Left lung (tissue), 10 donors: Measurements from ENCODE around the gene DCP1B. TPM values are rescaled to one million over a fixed set of nuclear protein-coding genes. Genes with fewer than 3 reads are reported as not detected.

ENCODE experiments used
- ATAC-seq: fragments of 200-7000 bp; cut with Tn5 transposase; one replicate; pipeline ENCODE4 v1.9.1; 2020; ENCODE audit warnings: moderate library complexity
- DNase-seq, 4 donors: peaks; one replicate each; pipeline ENCODE4 v3.0.0-alpha.2; 2013 to 2020
- H3K27ac ChIP-seq, 2 donors: fragments of 200-600 bp; sonication (generic) in 1 of 2; one replicate each; pipeline versions ENCODE4 v1.5.0 to v1.8.0; 2020 to 2021
- H3K27me3 ChIP-seq, 2 donors: fragments of 200-600 bp; sonication (generic) in 1 of 2; one replicate each; pipeline versions ENCODE4 v1.5.0 to v1.8.0; 2020 to 2021
- H3K36me3 ChIP-seq, 2 donors: fragments of 200-600 bp; sonication (generic) in 1 of 2; one replicate each; pipeline versions ENCODE4 v1.5.0 to v1.8.0; 2020 to 2021
- H3K4me1 ChIP-seq, 2 donors: fragments of 200-600 bp; one replicate each; pipeline ENCODE4 v1.8.0; 2021
- H3K4me3 ChIP-seq, 2 donors: fragments of 200-600 bp; sonication (generic) in 1 of 2; one replicate each; pipeline versions ENCODE4 v1.5.0 to v1.8.0; 2020 to 2021; ENCODE audit warnings: mild to moderate bottlenecking in 1 of 2
- H3K9me3 ChIP-seq, 2 donors: fragments of 200-600 bp; sonication (generic) in 1 of 2; one replicate each; pipeline versions ENCODE4 v1.5.0 to v1.8.0; 2020 to 2021
- CTCF ChIP-seq, 2 donors: fragments of 200-600 bp; sonication (generic) in 1 of 2; IDR thresholded peaks; one replicate each; pipeline versions ENCODE4 v1.5.0 to v1.8.0; 2021; ENCODE audit warnings: antibody characterized with exemption in 2 of 2
- intact Hi-C, 2 donors: fragments of 100-400 bp; cut with DNase I; formaldehyde crosslinking; loops; one replicate each; pipeline versions ENCODE4 v1.11.2 to v1.14.2; 2022
- polyA plus RNA-seq, 6 donors: library from polyadenylated mRNA; unstranded; fragments of 120-200 nt; gene quantifications; one replicate each; pipeline ENCODE4 v1.2.1, GENCODE V29; 2013; ENCODE audit not compliant: insufficient read length in 6 of 6
- total RNA-seq, 2 donors: library from RNA; stranded (reverse); fragmentation: NEBNext Ultra II Directional; extraction: Animal tissue kit (Norgen Biotek cat#: 25700); gene quantifications; one replicate each; pipeline ENCODE4 v1.2.1, GENCODE V29; 2021
- donor health status: DM: no; HTN: yes; CAD: no.
- donor health status: DM: no; HTN: no; CAD: no.

The DCP1B gene
- total and polyA plus RNA-seq, 8 donors = 9.8 to 33.4 (median 28.5) TPM

DNA sequence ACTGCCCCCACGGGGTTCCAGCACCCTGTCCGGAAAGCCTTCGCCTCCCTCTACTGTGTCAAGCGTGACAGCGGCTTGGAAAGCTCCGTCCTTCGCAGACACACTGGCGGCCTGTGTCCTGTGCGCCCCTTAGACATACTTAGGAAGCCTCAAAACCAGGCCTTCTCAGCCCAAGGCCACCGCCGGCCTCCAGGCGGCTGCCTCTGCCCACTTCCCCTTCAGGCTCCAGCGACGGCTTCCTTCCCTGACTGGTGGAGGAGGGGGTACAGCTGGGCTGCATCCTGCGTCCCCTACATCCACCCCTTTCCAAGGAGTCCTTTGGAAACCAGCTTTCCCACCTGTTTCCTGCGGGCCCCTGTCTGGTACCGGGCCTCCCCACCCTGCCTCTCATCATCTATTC is 83.3 kb downstream of the DCP1B start:
- Histone ChIP-seq H3K36me3 (no peaks in the 10 kb centered on the region), H3K27ac (no peak overlapping the region), H3K27me3 (peaks cover 0 to 40% of the 10 kb centered on the region in 2 donors), H3K4me3 (no peak overlapping the region), H3K9me3 (no peaks in the 10 kb centered on the region), H3K4me1 (peaks cover 0 to 19% of the 10 kb centered on the region in 2 donors)
- intact Hi-C loops = no loop called here
- DNase-seq = peak in 2 of 4 donors; percentile 70 to 92
- peak; percentile 43 for ATAC-seq
- TF ChIP-seq CTCF (IDR thresholded peaks at IDR 0.05) = no peak

DNA sequence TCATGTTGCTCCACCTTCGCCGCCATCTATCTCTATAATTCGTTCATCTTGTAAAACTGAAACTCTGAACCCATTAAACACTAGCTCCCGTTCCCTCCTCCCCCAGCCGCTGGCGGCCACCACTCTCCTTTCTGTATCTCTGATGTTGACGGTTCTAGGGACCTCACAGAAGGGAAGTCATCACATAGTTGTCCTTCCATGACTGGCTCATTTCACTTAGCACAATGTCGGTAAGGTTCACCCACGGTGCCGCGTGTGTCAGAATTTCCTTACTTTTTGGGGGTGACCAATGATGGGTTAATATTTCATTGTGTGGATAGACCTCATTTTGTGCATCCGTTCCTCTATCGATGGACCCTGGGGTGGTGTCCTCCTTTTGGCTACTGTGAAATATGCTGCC is 83.8 kb downstream of the DCP1B start:
- Histone ChIP-seq H3K4me3 (no peak overlapping the region), H3K27me3 (peaks cover 0 to 39% of the 10 kb centered on the region in 2 donors), H3K9me3 (no peaks in the 10 kb centered on the region), H3K27ac (no peak overlapping the region), H3K4me1 (peaks cover 0 to 19% of the 10 kb centered on the region in 2 donors), H3K36me3 (no peaks in the 10 kb centered on the region)
- DNase-seq (no peak), ATAC-seq (no peak)
- intact Hi-C loops = no loop called here
- TF ChIP-seq CTCF (IDR thresholded peaks at IDR 0.05) = no peak

- Histone ChIP-seq H3K4me3 (no peak overlapping the region), H3K36me3 (no peaks in the 10 kb centered on the region), H3K27me3 (peaks cover 0 to 33% of the 10 kb centered on the region in 2 donors), H3K27ac (no peak overlapping the region), H3K4me1 (peaks cover 0 to 19% of the 10 kb centered on the region in 2 donors), H3K9me3 (no peaks in the 10 kb centered on the region)
- TF ChIP-seq CTCF (IDR thresholded peaks at IDR 0.05) = no peak
- DNase-seq = no peak
- ATAC-seq = no peak
- intact Hi-C loops = no loop called here
These were observed 84.5 kb downstream of the DCP1B start for GRCh38 chr12:1919763-1920162.

GRCh38 chr12:1919284-1919683 is 85.0 kb downstream of the DCP1B start:
- DNase-seq = no peak
- H3K27ac ChIP-seq = no peak overlapping the region
- peaks cover 0 to 19% of the 10 kb centered on the region in 2 donors for H3K4me1 ChIP-seq
- H3K27me3 ChIP-seq = peaks cover 0 to 33% of the 10 kb centered on the region in 2 donors
- no peaks in the 10 kb centered on the region for H3K36me3 ChIP-seq
- TF ChIP-seq CTCF (IDR thresholded peaks at IDR 0.05) = no peak
- no peak for ATAC-seq
- intact Hi-C loops = no loop called here
- no peak overlapping the region for H3K4me3 ChIP-seq
- no peaks in the 10 kb centered on the region for H3K9me3 ChIP-seq

- TF ChIP-seq CTCF (IDR thresholded peaks at IDR 0.05) = no peak
- Histone ChIP-seq H3K27ac (no peak overlapping the region), H3K4me1 (peaks cover 0 to 19% of the 10 kb centered on the region in 2 donors), H3K4me3 (no peak overlapping the region), H3K27me3 (peaks cover 0 to 33% of the 10 kb centered on the region in 2 donors), H3K9me3 (no peaks in the 10 kb centered on the region), H3K36me3 (no peaks in the 10 kb centered on the region)
- DNase-seq (peak in 1 of 4 donors; percentile 22), ATAC-seq (no peak)
- intact Hi-C loops = no loop called here
These were observed 85.4 kb downstream of the DCP1B start for GRCh38 chr12:1918884-1919236.
